ENCODE measurements around the gene GDPD2.

GRCh38 chrX:70445951-70446350, 22.8 kb downstream of the GDPD2 start:
- TF ChIP-seq POLR2AphosphoS5 (IDR thresholded peaks at IDR 0.05; ENCODE audit: low read depth, low read length) (no peak), TAF1 (IDR thresholded peaks at IDR 0.05; ENCODE audit: borderline replicate concordance, low read depth, low read length) (no peak), POLR2A (IDR thresholded peaks at IDR 0.05; ENCODE audit: low read depth, low read length) (no peak)
